GM12878 (cell line): ENCODE results near the gene THOC1. TPM values are rescaled to one million over a fixed set of nuclear protein-coding genes. Genes with fewer than 3 reads are reported as not detected.

Experiments
- ATAC-seq: fragments of 200-7000 bp; cut with Tn5 transposase; 3 replicates; pipeline ENCODE4 v1.9.1; 2020; ENCODE audit warnings: mild to moderate bottlenecking, moderate library complexity
- BruUV-seq: library from RNA; stranded (reverse); fragments of 400-500 nt; replicated peaks from 2 replicates; lab custom pipeline; 2021; lab: Mats Ljungman, UMichigan
- CTCF ChIA-PET: fragments of 300-600 bp; sonication (Branson Sonifier 250); formaldehyde crosslinking; extraction: SDS; loops from one replicate; lab custom pipeline; 2021; ENCODE audit warnings: inconsistent platforms; lab: Yijun Ruan, JAX
- POLR2A ChIA-PET: fragments of 350-600 bp; formaldehyde crosslinking; extraction: SDS; loops from one replicate; lab custom pipeline; 2021; ENCODE audit warnings: inconsistent platforms; lab: Charles Lee
- RAD21 ChIA-PET: fragments of 300-600 bp; sonication (Branson Sonifier 250); formaldehyde crosslinking; loops from one replicate; lab custom pipeline; 2023; ENCODE audit warnings: antibody characterized with exemption; ENCODE audit not compliant: unreplicated experiment; lab: Charles Lee
- SMC1A ChIA-PET: fragments of 300-600 bp; sonication (Branson Sonifier 250); formaldehyde crosslinking; loops from one replicate; lab custom pipeline; 2023; ENCODE audit not compliant: unreplicated experiment, uncharacterized antibody; lab: Charles Lee
- DNase-seq: peaks from one replicate; pipeline ENCODE4 v3.0.0-alpha.2; 2011; ENCODE audit warnings: low read depth, low spot score
- FAIRE-seq: peaks from 3 replicates; lab custom pipeline; 2011; peaks lifted over from hg19 to GRCh38; lab: Jason Lieb, UNC
- H2AFZ ChIP-seq: 2 replicates; pipeline ENCODE4 v1.6.0; 2011; ENCODE audit warnings: low read depth, low read length, control low read depth; ENCODE audit not compliant: control insufficient read depth
- H3K27ac ChIP-seq: 2 replicates; pipeline ENCODE4 v1.5.1; 2011; ENCODE audit warnings: control low read depth; ENCODE audit not compliant: control insufficient read depth, insufficient read depth
- H3K27me3 ChIP-seq, 2 experiments: replicated peaks in 1 of 2; 2 replicates each; pipeline versions ENCODE4 v1.6.0 to v1.6.1; 2011; ENCODE audit warnings: low read length in 1 of 2; ENCODE audit not compliant: control insufficient read depth in 2 of 2, insufficient read depth in 2 of 2
- H3K36me3 ChIP-seq, 2 experiments: 2 replicates each; pipeline ENCODE4 v1.5.1; 2011; ENCODE audit warnings: low read length in 1 of 2; ENCODE audit not compliant: control insufficient read depth in 2 of 2, insufficient read depth in 2 of 2
- H3K4me1 ChIP-seq: 2 replicates; pipeline ENCODE4 v1.6.1; 2011; ENCODE audit warnings: mild to moderate bottlenecking, low read length, moderate library complexity, mixed read lengths; ENCODE audit not compliant: control insufficient read depth, insufficient read depth
- H3K4me2 ChIP-seq: 2 replicates; pipeline ENCODE4 v1.6.0; 2011; ENCODE audit warnings: control low read depth; ENCODE audit not compliant: control insufficient read depth, insufficient read depth
- H3K4me3 ChIP-seq: fragments of 200-600 bp; sonication (generic); 2 replicates; pipeline ENCODE4 v1.5.1; 2016
- H3K79me2 ChIP-seq: 2 replicates; pipeline ENCODE4 v1.6.0; 2011; ENCODE audit warnings: low read length; ENCODE audit not compliant: control insufficient read depth, insufficient read depth
- H3K9ac ChIP-seq: 2 replicates; pipeline ENCODE4 v1.8.0; 2011; ENCODE audit warnings: low read length, control low read depth, mixed read lengths; ENCODE audit not compliant: control insufficient read depth, insufficient read depth
- H3K9me3 ChIP-seq: replicated peaks from 3 replicates; pipeline ENCODE4 v1.5.1; 2011; ENCODE audit warnings: mild to moderate bottlenecking, low read length; ENCODE audit not compliant: control insufficient read depth, insufficient read depth
- H4K20me1 ChIP-seq: 2 replicates; pipeline ENCODE4 v1.6.0; 2011; ENCODE audit not compliant: control insufficient read depth, insufficient read depth
- ATF2 ChIP-seq: IDR thresholded peaks from 2 replicates; pipeline ENCODE4 v1.6.1; 2012; ENCODE audit warnings: low read length, inconsistent platforms
- CBFB ChIP-seq: IDR thresholded peaks from 2 replicates; pipeline ENCODE4 v1.6.1; 2016; ENCODE audit warnings: antibody characterized with exemption, low read depth
- ESRRA ChIP-seq: IDR thresholded peaks from 2 replicates; pipeline ENCODE4 v1.6.1; 2012; ENCODE audit warnings: mild to moderate bottlenecking, low read length, improper control_type of control experiment
- MTA3 ChIP-seq: IDR thresholded peaks from 2 replicates; pipeline ENCODE4 v1.6.1; 2012; ENCODE audit warnings: low read length, inconsistent platforms, borderline replicate concordance
- NFYA ChIP-seq: IDR thresholded peaks from 2 replicates; pipeline ENCODE4 v1.6.1; 2011; ENCODE audit warnings: low read depth, mild to moderate bottlenecking, low read length, improper control_type of control experiment, borderline replicate concordance
- NFYB ChIP-seq: IDR thresholded peaks from 2 replicates; pipeline ENCODE4 v1.6.1; 2011; ENCODE audit warnings: low read depth, mild to moderate bottlenecking, low read length, improper control_type of control experiment, moderate library complexity; ENCODE audit not compliant: insufficient read depth
- RELA ChIP-seq: fragments of 450-650 bp; IDR thresholded peaks from 2 replicates; pipeline ENCODE4 v1.8.0; 2014; ENCODE audit warnings: borderline replicate concordance; ENCODE audit not compliant: partially characterized antibody
- USF1 ChIP-seq: IDR thresholded peaks from 2 replicates; pipeline ENCODE4 v1.6.1; 2011; ENCODE audit warnings: borderline replicate concordance, low read depth, mild to moderate bottlenecking, moderate library complexity, mixed read lengths, low read length; ENCODE audit not compliant: insufficient read depth; ENCODE audit errors: extremely low read length
- YY1 ChIP-seq: IDR thresholded peaks from 2 replicates; pipeline ENCODE4 v1.6.1; 2011; ENCODE audit warnings: low read depth, mild to moderate bottlenecking, low read length
- ZBTB33 ChIP-seq: fragments of 450-650 bp; IDR thresholded peaks from 2 replicates; pipeline ENCODE4 v1.6.1; 2017; ENCODE audit warnings: mild to moderate bottlenecking
- ZNF217 ChIP-seq: fragments of 450-650 bp; IDR thresholded peaks from 2 replicates; pipeline ENCODE4 v1.6.1; 2017; ENCODE audit warnings: antibody characterized with exemption, mild to moderate bottlenecking
- WGBS: methylation state at CpG from one replicate; pipeline ENCODE4 v1.1.6; 2016; ENCODE audit warnings: low lambda C conversion rate; ENCODE audit not compliant: insufficient replicate concordance, insufficient coverage; ENCODE audit errors: missing lambda C conversion rate; 5-methylcytosine and 5-hydroxymethylcytosine counted together
- in situ Hi-C: fragments of 300-500 bp; cut with MboI; formaldehyde crosslinking; loops from 9 replicates; pipeline ENCODE4 v1.14.3; 2018; ENCODE audit warnings: mixed read lengths
- intact Hi-C: fragments of 100-400 bp; cut with micrococcal nuclease; formaldehyde crosslinking; loops from one replicate; pipeline ENCODE4 v1.14.2; 2022; ENCODE audit not compliant: unreplicated experiment
- polyA plus RNA-seq, 11 experiments: library from polyadenylated mRNA; depleted of rRNA in 4 of 11; unstranded in 6 of 11; stranded (reverse) in 5 of 11; fragments of >200 nt; fragmentation: Nextera tagmentation in 4 of 11; fragmentation: Illumina TruSeq in 1 of 11; extraction: Ambion mirVana in 4 of 11; extraction: Trizol in 1 of 11; gene quantifications; 1 replicate in 1 of 11; 2 replicates in 10 of 11; pipeline versions ENCODE4 v1.2.1 to v1.2.3, GENCODE V29; 2011 to 2016; ENCODE audit warnings: inconsistent platforms in 2 of 11, missing spikeins in 2 of 11, low read depth in 1 of 11
- total RNA-seq, 4 experiments: library from RNA; depleted of rRNA in 3 of 4; stranded (reverse); fragments of >200 nt in 3 of 4; fragmentation: Illumina TruSeq in 1 of 4; extraction: Trizol in 1 of 4; gene quantifications; 2 replicates each; pipeline versions ENCODE4 v1.2.1 to v1.2.3, GENCODE V29; 2013 to 2021
- TF ChIP-seq, protein P1 (sequence below): IDR thresholded peaks from 2 replicates; pipeline ENCODE4 v1.6.1; 2011; ENCODE audit warnings: borderline replicate concordance, low read depth, mild to moderate bottlenecking, moderate library complexity, low read length; ENCODE audit not compliant: insufficient read depth, poor library complexity, severe bottlenecking
- TF ChIP-seq, protein P2 (sequence below): fragments of 450-650 bp; IDR thresholded peaks from 2 replicates; pipeline ENCODE4 v1.6.1; 2017; ENCODE audit warnings: borderline replicate concordance
- TF ChIP-seq, protein P3 (sequence below): IDR thresholded peaks from 2 replicates; pipeline ENCODE4 v1.6.1; 2012; ENCODE audit warnings: low read depth, low read length, improper control_type of control experiment

THOC1 gene
- total and polyA plus RNA-seq, 10 of the 15 experiments (the other 5 are each of a cell fraction or from before 2014, with no cell fraction given) = 32.8 to 99.8 (median 49.0) TPM

GRCh38 chr18:273525-273924 lies 5.7 kb upstream of the THOC1 start (continued):
- TF ChIP-seq, protein P1, sequence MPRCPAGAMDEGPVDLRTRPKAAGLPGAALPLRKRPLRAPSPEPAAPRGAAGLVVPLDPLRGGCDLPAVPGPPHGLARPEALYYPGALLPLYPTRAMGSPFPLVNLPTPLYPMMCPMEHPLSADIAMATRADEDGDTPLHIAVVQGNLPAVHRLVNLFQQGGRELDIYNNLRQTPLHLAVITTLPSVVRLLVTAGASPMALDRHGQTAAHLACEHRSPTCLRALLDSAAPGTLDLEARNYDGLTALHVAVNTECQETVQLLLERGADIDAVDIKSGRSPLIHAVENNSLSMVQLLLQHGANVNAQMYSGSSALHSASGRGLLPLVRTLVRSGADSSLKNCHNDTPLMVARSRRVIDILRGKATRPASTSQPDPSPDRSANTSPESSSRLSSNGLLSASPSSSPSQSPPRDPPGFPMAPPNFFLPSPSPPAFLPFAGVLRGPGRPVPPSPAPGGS = no peak
- no peak for TF ChIP-seq RELA
- TF ChIP-seq, all 136 proteins: peak for 0

DNA sequence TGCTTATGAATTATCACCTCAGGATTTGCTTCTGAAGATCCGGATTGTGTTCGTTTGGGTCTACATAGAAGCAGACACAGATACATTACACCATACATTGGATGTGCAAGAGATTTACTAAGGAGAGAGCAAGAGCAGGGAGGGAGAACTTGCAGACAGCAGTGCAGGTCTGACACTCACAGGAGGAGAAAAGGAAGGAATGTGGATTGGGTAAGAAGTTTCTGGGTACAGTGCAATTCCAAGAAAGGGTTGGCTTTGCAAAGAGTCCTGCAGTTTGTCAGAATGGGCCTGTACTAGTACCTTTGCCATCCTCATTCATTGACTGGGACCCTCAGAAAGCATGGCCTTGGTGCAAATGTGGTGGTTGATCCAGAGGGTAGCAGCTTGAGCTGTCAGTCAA lies 4.8 kb upstream of the THOC1 start:
- Histone ChIP-seq H3K79me2 (peaks cover 13% of the 10 kb centered on the region), H3K4me1 (no peaks in the 10 kb centered on the region; the same call in 1 of the 2 replicates), H3K36me3 (no peaks in the 10 kb centered on the region), H3K9ac (no peak overlapping the region), H2AFZ (no peak overlapping the region), H3K27me3 (no peaks in the 10 kb centered on the region), H3K27ac (no peak overlapping the region), H3K4me3 (no peak overlapping the region), H3K4me2 (no peak overlapping the region), H3K9me3 (no peaks in the 10 kb centered on the region), H4K20me1 (no peaks in the 10 kb centered on the region)
- RAD21 ChIA-PET = no interaction called here
- CTCF ChIA-PET = no interaction called here
- BruUV-seq = no TSS peak
- intact Hi-C loops = no loop called here
- no peak for ATAC-seq
- in situ Hi-C loops = no loop called here
- 93% methylated on average over 2 of the region's 2 CpGs for WGBS
- FAIRE-seq = no peak
- DNase-seq = no peak
- SMC1A ChIA-PET = no interaction called here
- POLR2A ChIA-PET = no interaction called here
- TF ChIP-seq USF1 (no peak), CBFB (no peak), NFYA (no peak), ATF2 (no peak), ZBTB33 (no peak), MTA3 (no peak), NFYB (no peak), YY1 (no peak), ZNF217 (no peak), ESRRA (no peak)
- TF ChIP-seq, protein P2, sequence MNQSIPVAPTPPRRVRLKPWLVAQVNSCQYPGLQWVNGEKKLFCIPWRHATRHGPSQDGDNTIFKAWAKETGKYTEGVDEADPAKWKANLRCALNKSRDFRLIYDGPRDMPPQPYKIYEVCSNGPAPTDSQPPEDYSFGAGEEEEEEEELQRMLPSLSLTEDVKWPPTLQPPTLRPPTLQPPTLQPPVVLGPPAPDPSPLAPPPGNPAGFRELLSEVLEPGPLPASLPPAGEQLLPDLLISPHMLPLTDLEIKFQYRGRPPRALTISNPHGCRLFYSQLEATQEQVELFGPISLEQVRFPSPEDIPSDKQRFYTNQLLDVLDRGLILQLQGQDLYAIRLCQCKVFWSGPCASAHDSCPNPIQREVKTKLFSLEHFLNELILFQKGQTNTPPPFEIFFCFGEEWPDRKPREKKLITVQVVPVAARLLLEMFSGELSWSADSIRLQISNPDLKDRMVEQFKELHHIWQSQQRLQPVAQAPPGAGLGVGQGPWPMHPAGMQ = no peak
- TF ChIP-seq, protein P3, sequence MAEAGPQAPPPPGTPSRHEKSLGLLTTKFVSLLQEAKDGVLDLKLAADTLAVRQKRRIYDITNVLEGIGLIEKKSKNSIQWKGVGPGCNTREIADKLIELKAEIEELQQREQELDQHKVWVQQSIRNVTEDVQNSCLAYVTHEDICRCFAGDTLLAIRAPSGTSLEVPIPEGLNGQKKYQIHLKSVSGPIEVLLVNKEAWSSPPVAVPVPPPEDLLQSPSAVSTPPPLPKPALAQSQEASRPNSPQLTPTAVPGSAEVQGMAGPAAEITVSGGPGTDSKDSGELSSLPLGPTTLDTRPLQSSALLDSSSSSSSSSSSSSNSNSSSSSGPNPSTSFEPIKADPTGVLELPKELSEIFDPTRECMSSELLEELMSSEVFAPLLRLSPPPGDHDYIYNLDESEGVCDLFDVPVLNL = no peak
